ENCODE results near the gene NAXE.

DNA sequence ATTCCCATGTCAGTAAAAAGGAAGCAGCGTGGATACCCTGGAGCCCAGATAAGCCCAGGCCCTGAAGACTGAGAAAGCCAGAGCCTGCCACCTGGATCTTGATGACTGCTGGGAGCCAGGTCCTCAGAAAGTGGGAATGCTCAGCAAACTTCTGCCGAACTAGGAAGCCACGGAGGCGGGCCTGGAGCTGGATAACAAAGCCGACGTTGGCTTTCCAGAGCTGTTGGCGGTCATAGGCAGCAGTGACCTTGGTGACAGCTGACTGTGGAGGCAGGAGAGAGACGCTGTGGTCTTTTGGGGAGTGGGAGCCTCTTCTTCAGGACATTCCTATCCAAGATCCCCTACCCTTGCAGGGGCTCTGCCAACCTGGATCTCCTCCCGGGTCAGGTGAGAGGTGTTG, 43.6 kb upstream of the NAXE start:
- TF ChIP-seq, protein P1, sequence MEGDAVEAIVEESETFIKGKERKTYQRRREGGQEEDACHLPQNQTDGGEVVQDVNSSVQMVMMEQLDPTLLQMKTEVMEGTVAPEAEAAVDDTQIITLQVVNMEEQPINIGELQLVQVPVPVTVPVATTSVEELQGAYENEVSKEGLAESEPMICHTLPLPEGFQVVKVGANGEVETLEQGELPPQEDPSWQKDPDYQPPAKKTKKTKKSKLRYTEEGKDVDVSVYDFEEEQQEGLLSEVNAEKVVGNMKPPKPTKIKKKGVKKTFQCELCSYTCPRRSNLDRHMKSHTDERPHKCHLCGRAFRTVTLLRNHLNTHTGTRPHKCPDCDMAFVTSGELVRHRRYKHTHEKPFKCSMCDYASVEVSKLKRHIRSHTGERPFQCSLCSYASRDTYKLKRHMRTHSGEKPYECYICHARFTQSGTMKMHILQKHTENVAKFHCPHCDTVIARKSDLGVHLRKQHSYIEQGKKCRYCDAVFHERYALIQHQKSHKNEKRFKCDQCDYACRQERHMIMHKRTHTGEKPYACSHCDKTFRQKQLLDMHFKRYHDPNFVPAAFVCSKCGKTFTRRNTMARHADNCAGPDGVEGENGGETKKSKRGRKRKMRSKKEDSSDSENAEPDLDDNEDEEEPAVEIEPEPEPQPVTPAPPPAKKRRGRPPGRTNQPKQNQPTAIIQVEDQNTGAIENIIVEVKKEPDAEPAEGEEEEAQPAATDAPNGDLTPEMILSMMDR (IDR thresholded peaks at IDR 0.05; ENCODE audit: borderline replicate concordance, extremely low read depth, low read length, poor library complexity, severe bottlenecking), result no peak
- no peak for TF ChIP-seq EZH2 (IDR thresholded peaks at IDR 0.05; ENCODE audit: borderline replicate concordance, low read depth, low read length, severe bottlenecking)
